H9 (cell line): ENCODE data around the gene ZNF205. TPM values are rescaled to one million over a fixed set of nuclear protein-coding genes. Genes with fewer than 3 reads are reported as not detected.
A peak's percentile ranks its signal among the peaks of the same experiment; 100 is the strongest.

Experiments
- DNase-seq: peaks from one replicate; pipeline ENCODE4 v3.0.0-alpha.2; 2017
- H2AFZ ChIP-seq: one replicate; pipeline ENCODE4 v1.6.1; 2013; ENCODE audit warnings: mild to moderate bottlenecking, low read length, control low read depth, moderate library complexity
- H2AK5ac ChIP-seq: 2 replicates; pipeline ENCODE4 v1.6.1; 2013; ENCODE audit warnings: low read length, control low read depth, mixed read lengths; ENCODE audit not compliant: insufficient read length
- H2BK120ac ChIP-seq: one replicate; pipeline ENCODE4 v1.6.1; 2013; ENCODE audit warnings: low read depth, mild to moderate bottlenecking, low read length, control low read depth, inconsistent platforms; ENCODE audit not compliant: poor library complexity, severe bottlenecking
- H2BK12ac ChIP-seq: 2 replicates; pipeline ENCODE4 v1.6.1; 2013; ENCODE audit warnings: low read length, control low read depth, mixed read lengths, low read depth; ENCODE audit not compliant: insufficient read length
- H2BK15ac ChIP-seq: 2 replicates; pipeline ENCODE4 v1.6.1; 2013; ENCODE audit warnings: low read depth, low read length, control low read depth
- H2BK20ac ChIP-seq: one replicate; pipeline ENCODE4 v1.6.1; 2013; ENCODE audit warnings: low read depth, mild to moderate bottlenecking, low read length, control low read depth, inconsistent platforms; ENCODE audit not compliant: poor library complexity, severe bottlenecking
- H2BK5ac ChIP-seq: 2 replicates; pipeline ENCODE4 v1.6.1; 2013; ENCODE audit warnings: low read length, control low read depth, mixed read lengths; ENCODE audit not compliant: insufficient read length
- H3K14ac ChIP-seq: 2 replicates; pipeline ENCODE4 v1.6.1; 2013; ENCODE audit warnings: low read length, control low read depth; ENCODE audit not compliant: insufficient read depth
- H3K18ac ChIP-seq: 2 replicates; pipeline ENCODE4 v1.6.1; 2013; ENCODE audit warnings: low read depth, mild to moderate bottlenecking, mixed read lengths, low read length, control low read depth; ENCODE audit not compliant: insufficient read length
- H3K23ac ChIP-seq: 2 replicates; pipeline ENCODE4 v1.6.1; 2013; ENCODE audit warnings: low read length, control low read depth, mixed read lengths, low read depth; ENCODE audit not compliant: insufficient read length
- H3K23me2 ChIP-seq: 2 replicates; pipeline ENCODE4 v1.6.1; 2013; ENCODE audit warnings: low read depth, mild to moderate bottlenecking, mixed read lengths, low read length, control low read depth; ENCODE audit not compliant: insufficient read length, poor library complexity, severe bottlenecking
- H3K27ac ChIP-seq: 2 replicates; pipeline ENCODE4 v1.5.1; 2013; ENCODE audit warnings: low read length, control low read depth, mixed read lengths, low read depth; ENCODE audit not compliant: insufficient read length
- H3K27me3 ChIP-seq: 2 replicates; pipeline ENCODE4 v1.6.1; 2013; ENCODE audit warnings: low read length, control low read depth, inconsistent platforms; ENCODE audit not compliant: insufficient read depth
- H3K4ac ChIP-seq: 2 replicates; pipeline ENCODE4 v1.6.1; 2013; ENCODE audit warnings: low read depth, mild to moderate bottlenecking, control low read depth, inconsistent platforms, low read length, moderate library complexity
- H3K4me1 ChIP-seq: 2 replicates; pipeline ENCODE4 v1.6.1; 2013; ENCODE audit warnings: low read length, control low read depth, inconsistent platforms; ENCODE audit not compliant: insufficient read depth
- H3K4me2 ChIP-seq: 2 replicates; pipeline ENCODE4 v1.6.1; 2013; ENCODE audit warnings: low read length, control low read depth, mixed read lengths; ENCODE audit not compliant: insufficient read length, insufficient read depth
- H3K56ac ChIP-seq: 2 replicates; pipeline ENCODE4 v1.6.1; 2013; ENCODE audit warnings: low read depth, mild to moderate bottlenecking, mixed read lengths, low read length, control low read depth; ENCODE audit not compliant: insufficient read length
- H3K79me1 ChIP-seq: 2 replicates; pipeline ENCODE4 v1.6.1; 2013; ENCODE audit warnings: low read depth, mild to moderate bottlenecking, moderate library complexity, low read length, control low read depth, inconsistent platforms; ENCODE audit not compliant: insufficient read depth, poor library complexity, severe bottlenecking
- H3K79me2 ChIP-seq: 2 replicates; pipeline ENCODE4 v1.6.1; 2013; ENCODE audit warnings: low read length, control low read depth, inconsistent platforms; ENCODE audit not compliant: insufficient read depth
- H3K9ac ChIP-seq: 2 replicates; pipeline ENCODE4 v1.6.1; 2013; ENCODE audit warnings: low read length, control low read depth, mixed read lengths; ENCODE audit not compliant: insufficient read length; ENCODE audit errors: extremely low read depth
- H3K9me3 ChIP-seq: one replicate; pipeline ENCODE4 v1.6.1; 2013; ENCODE audit warnings: low read depth, low read length, inconsistent platforms; ENCODE audit not compliant: control insufficient read depth
- H3T11ph ChIP-seq: one replicate; pipeline ENCODE4 v1.6.1; 2013; ENCODE audit warnings: mild to moderate bottlenecking, low read length, control low read depth, inconsistent platforms
- H4K20me1 ChIP-seq: one replicate; pipeline ENCODE4 v1.6.1; 2013; ENCODE audit not compliant: control insufficient read depth, insufficient read length, insufficient read depth
- H4K5ac ChIP-seq: 2 replicates; pipeline ENCODE4 v1.6.1; 2013; ENCODE audit warnings: low read depth, mild to moderate bottlenecking, mixed read lengths, low read length, control low read depth; ENCODE audit not compliant: insufficient read length
- H4K8ac ChIP-seq: replicated peaks from 2 replicates; pipeline ENCODE4 v1.6.1; 2013; ENCODE audit warnings: low read length, control low read depth, mixed read lengths, low read depth; ENCODE audit not compliant: insufficient read length
- H4K91ac ChIP-seq: 2 replicates; pipeline ENCODE4 v1.6.1; 2013; ENCODE audit warnings: low read depth, mild to moderate bottlenecking, moderate library complexity, mixed read lengths, low read length, control low read depth; ENCODE audit not compliant: insufficient read length
- H3K27ac Mint-ChIP-seq, 3 experiments: 2 replicates in 2 of 3; 3 replicates in 1 of 3; pipeline ENCODE4 v1.8.0; 2020 to 2021; ENCODE audit warnings: mixed read lengths in 3 of 3, mild to moderate bottlenecking in 1 of 3, moderate library complexity in 1 of 3
- H3K27me3 Mint-ChIP-seq: 2 replicates; pipeline ENCODE4 v1.8.0; 2021; ENCODE audit warnings: low read depth, mild to moderate bottlenecking, moderate library complexity, mixed read lengths
- H3K36me3 Mint-ChIP-seq, 3 experiments: 2 replicates in 2 of 3; 3 replicates in 1 of 3; pipeline ENCODE4 v1.8.0; 2020 to 2021; ENCODE audit warnings: low read depth in 3 of 3, mixed read lengths in 3 of 3; ENCODE audit not compliant: insufficient read depth in 1 of 3
- H3K4me1 Mint-ChIP-seq, 2 experiments: 2 replicates each; pipeline ENCODE4 v1.8.0; 2020; ENCODE audit warnings: mixed read lengths in 2 of 2
- H3K4me3 Mint-ChIP-seq, 2 experiments: 2 replicates in 1 of 2; 3 replicates in 1 of 2; pipeline ENCODE4 v1.8.0; 2020 to 2021; ENCODE audit warnings: mild to moderate bottlenecking in 2 of 2, mixed read lengths in 2 of 2, moderate library complexity in 1 of 2
- H3K9me3 Mint-ChIP-seq, 2 experiments: 2 replicates in 1 of 2; 3 replicates in 1 of 2; pipeline ENCODE4 v1.8.0; 2020; ENCODE audit warnings: mild to moderate bottlenecking in 2 of 2, mixed read lengths in 2 of 2, moderate library complexity in 1 of 2
- CTCF ChIP-seq: fragments of 200-600 bp; sonication (generic); conservative IDR thresholded peaks from 3 replicates; pipeline ENCODE4 v1.8.0; 2021; ENCODE audit warnings: antibody characterized with exemption, mild to moderate bottlenecking
- WGBS: extraction: QIAGEN DNeasy Blood & Tissue Kit; methylation state at CpG from one replicate; pipeline ENCODE4 v1.1.7; 2013; ENCODE audit warnings: missing lambda C conversion rate, low lambda C conversion rate, mixed read lengths; ENCODE audit not compliant: insufficient read length; ENCODE audit errors: extremely low coverage; 5-methylcytosine and 5-hydroxymethylcytosine counted together
- total RNA-seq: library from RNA; stranded (reverse); gene quantifications from 2 replicates; pipeline ENCODE4 v1.2.1, GENCODE V29; 2021

ZNF205 gene
- total RNA-seq, 1 experiment from 2014 or later, result 16.8 TPM

GRCh38 chr16:3140603-3141427 lies 28.4 kb downstream of the ZNF205 start:
- Mint-ChIP-seq H3K36me3 (peaks cover 7 to 20% (median 15%) of the 10 kb centered on the region in 3 experiments; a peak in 5 of 7 replicates), H3K9me3 (no peaks in the 10 kb centered on the region), H3K4me1 (peaks cover 3 to 6% of the 10 kb centered on the region in 2 experiments; a peak in 3 of 4 replicates), H3K4me3 (no peak overlapping the region), H3K27me3 (peaks cover 4% of the 10 kb centered on the region), H3K27ac (no peak overlapping the region; a peak in 1 of 7 replicates)
- Histone ChIP-seq H3K9ac (no peak overlapping the region), H4K91ac (no peak overlapping the region), H2BK20ac (no peak overlapping the region), H2AK5ac (no peak overlapping the region), H2BK120ac (no peak overlapping the region), H2AFZ (no peak overlapping the region), H4K5ac (no peak overlapping the region), H3K79me2 (no peaks in the 10 kb centered on the region), H3T11ph (no peak overlapping the region), H3K23me2 (no peaks in the 10 kb centered on the region), H4K20me1 (no peaks in the 10 kb centered on the region), H2BK5ac (no peak overlapping the region), H3K9me3 (no peaks in the 10 kb centered on the region), H3K14ac (no peak overlapping the region), H3K27me3 (no peaks in the 10 kb centered on the region), H3K4ac (no peak overlapping the region), H4K8ac (no peak overlapping the region), H3K27ac (no peak overlapping the region), H3K4me2 (no peak overlapping the region), H3K18ac (no peak overlapping the region), H2BK15ac (no peak overlapping the region), H3K79me1 (no peaks in the 10 kb centered on the region), H2BK12ac (no peak overlapping the region), H3K56ac (no peak overlapping the region), H3K4me1 (no peaks in the 10 kb centered on the region), H3K23ac (no peak overlapping the region)
- peak; percentile 26 for DNase-seq
- no CpG with 5 or more reads among the region's 69 CpGs for WGBS
- TF ChIP-seq CTCF, result no peak
